Chondrocyte (in vitro differentiated cells): ENCODE measurements around the gene ANO6. TPM values are rescaled to one million over a fixed set of nuclear protein-coding genes. Genes with fewer than 3 reads are reported as not detected.

ENCODE experiments used
- DNase-seq: peaks from one replicate; pipeline ENCODE4 v3.0.0; 2021; ENCODE audit warnings: mixed read lengths, low spot score
- H3K27ac Mint-ChIP-seq: one replicate; pipeline ENCODE4 v1.8.0; 2021; ENCODE audit warnings: mild to moderate bottlenecking, moderate library complexity, mixed read lengths; ENCODE audit not compliant: unreplicated experiment
- H3K27me3 Mint-ChIP-seq: 2 replicates; pipeline ENCODE4 v1.8.0; 2021; ENCODE audit warnings: low read depth, mixed read lengths
- H3K36me3 Mint-ChIP-seq: 2 replicates; pipeline ENCODE4 v1.8.0; 2021; ENCODE audit warnings: low read depth, mixed read lengths
- H3K4me1 Mint-ChIP-seq: 2 replicates; pipeline ENCODE4 v1.8.0; 2021; ENCODE audit warnings: low read depth, mild to moderate bottlenecking, mixed read lengths
- H3K4me3 Mint-ChIP-seq: one replicate; pipeline ENCODE4 v1.8.0; 2021; ENCODE audit warnings: mild to moderate bottlenecking, moderate library complexity, mixed read lengths; ENCODE audit not compliant: unreplicated experiment
- H3K9me3 Mint-ChIP-seq: 2 replicates; pipeline ENCODE4 v1.8.0; 2021; ENCODE audit warnings: low read depth, mixed read lengths
- CTCF ChIP-seq: fragments of 200-600 bp; sonication (generic); IDR thresholded peaks from 2 replicates; pipeline ENCODE4 v1.5.0; 2021; ENCODE audit warnings: antibody characterized with exemption, mild to moderate bottlenecking, moderate library complexity
- total RNA-seq: library from RNA; stranded (reverse); gene quantifications from 3 replicates; pipeline ENCODE4 v1.2.1, GENCODE V29; 2021

The ANO6 gene
- total RNA-seq, 1 donor from 2014 or later, result 75.8 TPM

GRCh38 chr12:45303945-45304344, 88.0 kb downstream of the ANO6 start:
- Mint-ChIP-seq H3K27ac (peak overlapping the region; percentile 19), H3K4me3 (no peak overlapping the region), H3K4me1 (peaks cover 49% of the 10 kb centered on the region), H3K9me3 (no peaks in the 10 kb centered on the region), H3K27me3 (no peaks in the 10 kb centered on the region), H3K36me3 (no peaks in the 10 kb centered on the region)
- DNase-seq, result no peak
- no peak for TF ChIP-seq CTCF

GRCh38 chr12:45304514-45305178, 88.8 kb downstream of the ANO6 start:
- Mint-ChIP-seq H3K27me3 (no peaks in the 10 kb centered on the region), H3K9me3 (no peaks in the 10 kb centered on the region), H3K27ac (peak overlapping the region; percentile 30), H3K36me3 (no peaks in the 10 kb centered on the region), H3K4me3 (no peak overlapping the region), H3K4me1 (peaks cover 42% of the 10 kb centered on the region)
- TF ChIP-seq CTCF, result no peak
- DNase-seq, result no peak

- Mint-ChIP-seq H3K4me1 (peaks cover 42% of the 10 kb centered on the region), H3K27me3 (no peaks in the 10 kb centered on the region), H3K27ac (no peak overlapping the region), H3K4me3 (no peak overlapping the region), H3K36me3 (no peaks in the 10 kb centered on the region), H3K9me3 (no peaks in the 10 kb centered on the region)
- DNase-seq, result no peak
- TF ChIP-seq CTCF, result no peak
These were observed 90.0 kb downstream of the ANO6 start for GRCh38 chr12:45305907-45306306.

DNA sequence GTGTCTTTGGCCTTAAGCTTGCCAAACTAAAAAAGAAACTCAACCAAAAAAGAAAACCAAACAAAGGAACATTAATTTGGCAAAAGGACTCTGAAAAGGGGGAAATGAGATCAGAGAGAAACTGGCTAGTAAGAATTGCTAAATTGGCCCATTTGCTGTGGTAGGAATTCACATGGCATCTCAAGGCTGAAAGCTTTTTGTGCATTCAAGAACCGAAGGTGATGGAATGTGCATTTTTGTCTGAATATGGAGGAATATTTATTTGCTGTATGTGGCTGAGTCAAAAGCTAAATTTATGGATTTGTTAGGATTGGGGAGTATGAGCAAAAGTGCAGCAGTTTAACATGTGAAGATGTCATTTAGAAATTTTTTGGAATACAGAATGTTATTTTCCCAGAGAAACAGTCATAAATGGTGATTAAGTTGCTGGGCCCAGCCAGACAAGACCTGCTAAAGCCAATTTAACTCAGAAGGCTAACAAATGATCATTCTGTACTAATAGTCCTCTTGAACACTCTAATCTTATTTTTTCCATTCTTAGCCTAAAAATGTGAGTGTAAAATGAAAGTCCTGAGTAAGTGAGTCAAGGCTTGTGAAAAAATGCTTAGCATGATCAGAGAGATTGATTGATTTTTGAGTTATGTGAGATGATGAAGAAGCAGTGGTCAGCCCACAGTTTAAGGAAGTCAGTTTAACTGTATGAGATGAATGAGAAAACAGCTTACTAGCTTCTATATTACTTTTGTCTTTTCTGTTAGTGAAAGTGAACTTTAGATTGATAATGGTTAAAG, 94.1 kb downstream of the ANO6 start:
- no peak overlapping the region for H3K4me3 Mint-ChIP-seq
- no peak overlapping the region for H3K27ac Mint-ChIP-seq
- no peaks in the 10 kb centered on the region for H3K9me3 Mint-ChIP-seq
- H3K36me3 Mint-ChIP-seq, result peaks cover 4% of the 10 kb centered on the region
- peaks cover 13% of the 10 kb centered on the region for H3K4me1 Mint-ChIP-seq
- no peaks in the 10 kb centered on the region for H3K27me3 Mint-ChIP-seq
- peak; percentile 33 for TF ChIP-seq CTCF
- no peak for DNase-seq

GRCh38 chr12:45310627-45310968, 94.7 kb downstream of the ANO6 start:
- H3K36me3 Mint-ChIP-seq, result peaks cover 8% of the 10 kb centered on the region
- DNase-seq, result no peak
- TF ChIP-seq CTCF, result no peak
- H3K4me3 Mint-ChIP-seq, result no peak overlapping the region
- no peaks in the 10 kb centered on the region for H3K27me3 Mint-ChIP-seq
- no peaks in the 10 kb centered on the region for H3K9me3 Mint-ChIP-seq
- no peak overlapping the region for H3K27ac Mint-ChIP-seq
- peaks cover 8% of the 10 kb centered on the region for H3K4me1 Mint-ChIP-seq
